HuH-7.5 (cell line): Measurements from ENCODE around the gene SEC14L6.
"Not testable (repeated sequence)": the region's sequence is repeated elsewhere in the genome, so short reads cannot be mapped to it uniquely, and the experiment has no call there.

ENCODE experiments used
- DNase-seq: peaks from one replicate; pipeline ENCODE4 v3.0.0; 2011; ENCODE audit warnings: low spot score

SEC14L6 gene

GRCh38 chr22:30566125-30566524, 19.6 kb upstream of the SEC14L6 start:
- no peak for DNase-seq

GRCh38 chr22:30565341-30565740, 18.8 kb upstream of the SEC14L6 start:
- DNase-seq, result no peak

GRCh38 chr22:30564761-30565119, 18.2 kb upstream of the SEC14L6 start:
- no peak for DNase-seq

- no peak for DNase-seq
Measured at GRCh38 chr22:30564045-30564760, 17.7 kb upstream of the SEC14L6 start.

- no peak for DNase-seq
Measured at GRCh38 chr22:30562366-30562765, 15.8 kb upstream of the SEC14L6 start.

GRCh38 chr22:30561402-30562189, 15.1 kb upstream of the SEC14L6 start:
- no peak for DNase-seq

GRCh38 chr22:30560643-30561202, 14.2 kb upstream of the SEC14L6 start:
- DNase-seq, result not testable (repeated sequence)

- no peak for DNase-seq
Measured at GRCh38 chr22:30559889-30560288, 13.3 kb upstream of the SEC14L6 start.

GRCh38 chr22:30557243-30557642, 10.7 kb upstream of the SEC14L6 start:
- DNase-seq, result no peak

- DNase-seq, result no peak
Measured at GRCh38 chr22:30556388-30556787, 9.8 kb upstream of the SEC14L6 start.

GRCh38 chr22:30555282-30556210, 9.0 kb upstream of the SEC14L6 start:
- no peak for DNase-seq

GRCh38 chr22:30553971-30554370, 7.4 kb upstream of the SEC14L6 start:
- no peak for DNase-seq

GRCh38 chr22:30552719-30553118, 6.2 kb upstream of the SEC14L6 start:
- no peak for DNase-seq

GRCh38 chr22:30551813-30552212, 5.3 kb upstream of the SEC14L6 start:
- DNase-seq, result not testable (repeated sequence)

- no peak for DNase-seq
Measured at GRCh38 chr22:30547188-30547587, 647 bp upstream of the SEC14L6 start.

GRCh38 chr22:30542811-30543188, 3.7 kb downstream of the SEC14L6 start:
- no peak for DNase-seq

GRCh38 chr22:30541961-30542810, 4.4 kb downstream of the SEC14L6 start:
- DNase-seq, result no peak

GRCh38 chr22:30541511-30541910, 5.0 kb downstream of the SEC14L6 start:
- not testable (repeated sequence) for DNase-seq

- DNase-seq, result no peak
Measured at GRCh38 chr22:30539368-30539767, 7.2 kb downstream of the SEC14L6 start.

- DNase-seq, result no peak
Measured at GRCh38 chr22:30538280-30538679, 8.3 kb downstream of the SEC14L6 start.

GRCh38 chr22:30537083-30537731, 9.3 kb downstream of the SEC14L6 start:
- no peak for DNase-seq
